ENCODE measurements around the gene PIGK. TPM values are rescaled to one million over a fixed set of nuclear protein-coding genes. Genes with fewer than 3 reads are reported as not detected.

The PIGK gene
- total RNA-seq, 1 donor from 2014 or later, result 10.8 TPM

- no peaks in the 10 kb centered on the region for H3K4me1 Mint-ChIP-seq
- CTCF ChIA-PET, result no interaction called here
Observed at GRCh38 chr1:77081834-77082233, 137.4 kb downstream of the PIGK start.

GRCh38 chr1:77076759-77077158 lies 142.5 kb downstream of the PIGK start:
- POLR2A ChIA-PET, result no interaction called here
- Mint-ChIP-seq H3K27me3 (no peaks in the 10 kb centered on the region), H3K27ac (no peak overlapping the region), H3K36me3 (ENCODE audit: low read depth) (no peaks in the 10 kb centered on the region), H3K9me3 (no peaks in the 10 kb centered on the region), H3K4me1 (no peaks in the 10 kb centered on the region), H3K4me3 (no peak overlapping the region)
- DNase-seq, result no peak
- intact Hi-C loops (cut with micrococcal nuclease), result no loop called here
- no peak for TF ChIP-seq CTCF (IDR thresholded peaks at IDR 0.05)
- ATAC-seq (ENCODE audit: low read depth), result no peak
- CTCF ChIA-PET, result no interaction called here

More at GRCh38 chr1:77081834-77082233, 137.4 kb downstream of the PIGK start:
- intact Hi-C loops (cut with micrococcal nuclease), result no loop called here
- no peak for TF ChIP-seq CTCF (IDR thresholded peaks at IDR 0.05)
- Mint-ChIP-seq H3K27me3 (no peaks in the 10 kb centered on the region), H3K27ac (no peak overlapping the region), H3K36me3 (ENCODE audit: low read depth) (no peaks in the 10 kb centered on the region), H3K9me3 (no peaks in the 10 kb centered on the region), H3K4me3 (no peak overlapping the region)
- POLR2A ChIA-PET, result no interaction called here
- DNase-seq (no peak), ATAC-seq (ENCODE audit: low read depth) (no peak)

GRCh38 chr1:77068013-77068412 lies 151.2 kb downstream of the PIGK start:
- ChIA-PET POLR2A (no interaction called here), CTCF (no interaction called here)
- intact Hi-C loops (cut with micrococcal nuclease), result no loop called here
- no peak for TF ChIP-seq CTCF (IDR thresholded peaks at IDR 0.05)
- H3K27me3 Mint-ChIP-seq, result no peaks in the 10 kb centered on the region
- no peaks in the 10 kb centered on the region for H3K4me1 Mint-ChIP-seq
- ATAC-seq (ENCODE audit: low read depth) (no peak), DNase-seq (no peak)
- H3K27ac Mint-ChIP-seq, result no peak overlapping the region
- no peak overlapping the region for H3K4me3 Mint-ChIP-seq
- H3K9me3 Mint-ChIP-seq, result no peaks in the 10 kb centered on the region
- no peaks in the 10 kb centered on the region for H3K36me3 Mint-ChIP-seq (ENCODE audit: low read depth)

GRCh38 chr1:77065693-77066342 lies 153.4 kb downstream of the PIGK start:
- CTCF ChIA-PET, result no interaction called here
- Mint-ChIP-seq H3K36me3 (ENCODE audit: low read depth) (no peaks in the 10 kb centered on the region), H3K4me3 (no peak overlapping the region), H3K27me3 (peaks cover 2% of the 10 kb centered on the region), H3K9me3 (no peaks in the 10 kb centered on the region), H3K4me1 (no peaks in the 10 kb centered on the region), H3K27ac (no peak overlapping the region)
- intact Hi-C loops (cut with micrococcal nuclease), result no loop called here
- ATAC-seq (ENCODE audit: low read depth) (no peak), DNase-seq (no peak)
- TF ChIP-seq CTCF (IDR thresholded peaks at IDR 0.05), result no peak
- POLR2A ChIA-PET, result no interaction called here

- ChIA-PET POLR2A (no interaction called here), CTCF (no interaction called here)
- no peaks in the 10 kb centered on the region for H3K4me1 Mint-ChIP-seq
- H3K27me3 Mint-ChIP-seq, result peaks cover 6% of the 10 kb centered on the region
- no peaks in the 10 kb centered on the region for H3K36me3 Mint-ChIP-seq (ENCODE audit: low read depth)
- no peak for TF ChIP-seq CTCF (IDR thresholded peaks at IDR 0.05)
- intact Hi-C loops (cut with micrococcal nuclease), result no loop called here
- H3K9me3 Mint-ChIP-seq, result no peaks in the 10 kb centered on the region
- no peak overlapping the region for H3K4me3 Mint-ChIP-seq
- H3K27ac Mint-ChIP-seq, result no peak overlapping the region
- ATAC-seq (ENCODE audit: low read depth) (no peak), DNase-seq (no peak)
Observed at GRCh38 chr1:77064246-77064645, 155.0 kb downstream of the PIGK start.

Measured in activated B cell treated with CpG ODN at 0.5 μM for 24 hours (primary cell).